Epidermal melanocyte (primary cell): ENCODE data around the gene TPRA1.

ENCODE experiments used
- DNase-seq: peaks from one replicate; pipeline ENCODE4 v3.0.0; 2011; ENCODE audit warnings: low spot score; ENCODE audit not compliant: insufficient read length

TPRA1 gene

DNA sequence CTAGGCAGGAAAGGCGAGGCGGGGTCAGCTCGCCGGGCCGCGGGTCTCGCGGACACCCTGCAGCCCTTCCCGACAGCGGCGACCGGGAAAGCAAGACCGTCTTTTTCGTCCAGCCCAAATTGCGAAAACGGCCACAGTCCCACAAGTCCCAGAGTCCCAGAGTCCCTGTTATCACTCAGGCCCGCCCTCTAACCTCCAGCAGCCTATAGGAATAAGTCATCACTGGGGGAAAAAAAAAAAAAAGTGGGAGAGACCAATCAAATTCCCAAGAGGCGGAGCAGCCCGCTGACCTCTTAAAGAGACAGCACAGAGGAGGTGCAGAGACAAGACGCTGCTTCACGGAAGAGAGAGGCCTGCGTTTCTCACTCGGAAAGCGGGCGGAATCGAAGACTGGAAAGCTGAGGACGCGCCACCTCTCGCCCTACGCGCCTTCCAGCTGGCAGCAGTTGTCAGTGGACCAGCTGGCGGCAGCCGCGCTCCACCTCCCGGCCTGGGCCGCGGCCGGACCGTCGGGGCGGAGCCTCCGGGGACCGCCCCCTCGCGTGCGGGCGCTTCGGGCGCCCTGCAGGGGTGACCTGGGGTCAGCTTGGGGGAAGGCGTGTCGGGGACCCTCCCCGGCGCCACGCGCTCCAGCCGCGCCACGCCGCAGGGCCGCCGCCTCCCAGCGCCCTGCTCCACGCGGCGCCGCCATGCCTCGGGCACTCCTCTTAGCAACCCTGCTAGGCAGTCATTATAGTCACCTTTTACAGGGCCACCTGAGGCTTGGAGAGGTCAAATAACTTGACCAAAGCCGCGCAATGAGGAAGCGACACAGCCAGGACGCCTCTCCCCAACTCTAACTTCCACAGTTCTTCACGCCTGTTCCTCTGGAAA lies at the start of gene TPRA1:
TPRA1 (minus strand) TSS at position 141 of the 873 bp plus-strand sequence. CDS start 10,587 bp downstream, outside the sequence.
- DNase-seq = peak; percentile 98

GRCh38 chr3:127640042-127640355 lies 49.5 kb upstream of the TPRA1 start:
- DNase-seq = no peak

GRCh38 chr3:127639173-127640041 lies 48.9 kb upstream of the TPRA1 start:
- peak; percentile 73 for DNase-seq

- no peak for DNase-seq
Observed at GRCh38 chr3:127637971-127638370, 47.4 kb upstream of the TPRA1 start.

- DNase-seq = no peak
Observed at GRCh38 chr3:127637546-127637945, 47.0 kb upstream of the TPRA1 start.

DNA sequence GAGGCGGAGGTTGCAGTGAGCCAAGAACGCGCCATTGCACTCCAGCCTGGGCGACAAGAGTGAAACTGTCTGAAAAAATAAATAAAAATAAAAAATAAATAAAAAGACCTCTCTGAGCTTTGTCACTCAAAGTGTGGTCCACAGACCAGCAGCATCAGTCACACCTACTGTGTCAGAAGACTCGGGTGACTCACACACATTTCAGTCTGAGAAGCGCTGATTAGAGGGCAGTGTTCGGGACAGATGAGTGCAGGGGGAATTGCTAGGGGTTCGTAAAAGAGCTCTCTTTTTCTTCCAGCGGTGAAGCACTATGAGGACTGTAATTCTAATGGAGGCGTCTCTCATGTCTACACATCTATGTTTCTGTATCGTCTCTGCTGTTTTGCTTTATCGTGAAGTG lies 44.1 kb upstream of the TPRA1 start:
- no peak for DNase-seq

GRCh38 chr3:127632035-127632820 lies 41.7 kb upstream of the TPRA1 start:
- DNase-seq = no peak

DNA sequence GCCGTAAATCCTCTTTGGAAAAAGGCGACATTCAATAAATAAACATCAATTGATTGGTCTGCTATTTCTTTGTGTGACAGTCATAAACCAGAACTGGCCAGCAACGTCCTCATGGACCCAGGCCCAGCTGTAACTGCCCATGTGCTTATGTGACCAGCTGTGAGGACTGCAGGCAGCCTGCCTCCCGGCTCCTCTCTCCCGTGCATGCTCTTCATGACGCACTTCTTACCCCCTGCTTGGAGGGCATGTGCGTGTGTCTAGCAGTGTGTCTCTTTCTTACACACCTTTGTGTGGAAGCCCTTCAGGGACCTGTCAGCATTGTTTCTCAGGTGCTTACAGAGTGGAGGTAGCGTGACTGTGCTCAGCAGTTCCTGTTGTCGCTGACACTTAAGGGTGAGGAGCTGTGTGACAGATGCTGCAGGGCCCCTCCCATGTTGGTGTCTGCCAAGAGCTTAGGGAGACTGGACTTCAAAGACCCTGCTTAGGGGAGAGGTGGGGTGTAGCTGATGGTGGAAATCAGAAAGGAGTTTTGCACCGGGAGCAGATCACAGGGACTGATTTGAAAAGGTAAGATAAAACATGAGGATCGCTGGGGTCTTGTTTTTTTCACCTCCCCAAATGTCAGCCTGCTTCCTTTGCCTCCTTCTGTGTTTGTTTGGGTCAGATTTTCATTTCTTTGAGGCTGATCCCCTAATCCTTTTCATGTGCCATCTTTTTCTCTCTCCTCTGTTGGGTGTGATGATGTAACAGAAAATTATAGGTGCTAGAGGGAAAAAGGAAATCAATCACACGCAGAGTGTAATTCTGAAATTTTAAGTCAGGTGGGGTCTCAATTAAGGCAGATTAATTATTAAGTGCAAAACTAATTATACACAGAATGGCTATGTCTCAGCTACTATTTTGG lies 40.5 kb upstream of the TPRA1 start:
- DNase-seq = no peak

- no peak for DNase-seq
Observed at GRCh38 chr3:127629467-127630403, 39.2 kb upstream of the TPRA1 start.

DNA sequence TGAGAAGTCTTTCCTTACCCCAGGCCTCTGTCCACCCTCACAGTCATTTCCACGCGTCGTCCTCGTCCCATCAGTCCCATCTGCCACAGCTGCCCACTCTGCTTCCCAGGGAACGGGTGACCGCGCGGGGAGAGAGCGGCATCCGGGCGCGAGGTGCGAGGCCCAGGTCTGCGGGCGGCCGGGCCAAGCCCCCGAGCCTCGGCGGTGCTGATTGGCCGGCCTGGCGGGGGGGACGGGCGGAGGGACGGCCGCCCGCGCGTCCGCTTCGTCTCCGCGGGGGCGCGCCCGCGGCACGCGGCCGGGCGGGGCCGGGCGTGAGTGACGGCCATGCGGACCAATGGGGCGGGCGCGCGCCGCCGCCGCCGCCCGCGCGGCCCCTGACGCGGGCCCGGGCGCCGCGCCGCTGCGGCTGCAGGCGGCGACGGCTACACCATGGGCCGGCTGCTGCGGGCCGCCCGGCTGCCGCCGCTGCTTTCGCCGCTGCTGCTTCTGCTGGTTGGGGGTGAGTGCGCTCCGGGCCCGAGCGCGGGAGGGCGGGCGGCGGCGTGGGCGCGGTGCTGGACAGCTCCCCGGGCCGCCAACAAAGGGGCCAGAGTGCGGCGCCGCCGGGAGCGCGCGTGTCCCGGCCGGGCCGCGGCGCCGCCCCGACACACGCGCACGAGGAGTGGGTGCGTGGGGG lies 38.4 kb upstream of the TPRA1 start, which contains the start of gene PODXL2:
PODXL2 (plus strand) TSS at position 398 of the 679 bp plus-strand sequence; CDS start at position 433, 35 bp downstream.
- DNase-seq = peak; percentile 46

DNA sequence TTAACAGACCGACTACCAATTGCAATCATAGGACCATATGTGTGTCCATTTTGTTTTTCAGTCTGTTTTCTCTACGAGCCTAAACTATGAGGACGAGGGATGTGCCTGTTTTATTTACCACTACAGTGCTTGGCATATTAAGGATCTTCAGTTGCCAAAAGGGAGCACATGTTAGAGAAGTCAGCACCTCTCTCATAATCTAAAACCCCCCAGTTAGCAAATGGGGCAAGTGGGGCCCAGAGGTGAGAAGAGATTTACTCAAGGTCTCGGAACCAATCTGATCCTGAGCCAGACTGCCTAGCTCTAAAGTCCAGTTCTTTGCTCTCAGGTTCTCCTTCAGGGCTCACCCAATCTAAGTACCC lies 37.9 kb upstream of the TPRA1 start:
- no peak for DNase-seq

- DNase-seq = no peak
Observed at GRCh38 chr3:127625821-127626220, 35.3 kb upstream of the TPRA1 start.

- DNase-seq = no peak
Observed at GRCh38 chr3:127624063-127624462, 33.5 kb upstream of the TPRA1 start.

- DNase-seq = no peak
Observed at GRCh38 chr3:127622772-127623576, 32.4 kb upstream of the TPRA1 start.

- DNase-seq = no peak
Observed at GRCh38 chr3:127622031-127622430, 31.5 kb upstream of the TPRA1 start.

- DNase-seq = no peak
Observed at GRCh38 chr3:127620637-127621375, 30.3 kb upstream of the TPRA1 start.

DNA sequence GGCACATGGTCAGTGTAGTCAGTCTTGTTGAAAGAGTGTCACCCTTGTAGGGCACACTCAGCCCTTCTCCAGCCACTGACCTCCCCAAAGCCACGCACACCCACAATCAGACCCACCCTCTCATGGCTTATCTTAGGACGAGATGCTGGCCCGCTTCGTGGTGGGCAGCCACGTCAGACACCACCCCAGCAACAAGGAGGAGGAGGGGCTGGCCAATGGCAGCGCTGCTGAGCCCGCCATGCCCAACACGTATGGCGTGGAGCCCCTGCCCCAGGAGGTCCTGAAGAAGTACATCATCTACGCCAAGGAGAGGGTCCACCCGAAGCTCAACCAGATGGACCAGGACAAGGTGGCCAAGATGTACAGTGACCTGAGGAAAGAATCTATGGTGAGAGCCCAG lies 28.4 kb upstream of the TPRA1 start:
- DNase-seq = no peak
